MM.1S (cell line): ENCODE data around the gene TDRD1.

Experiments used
- DNase-seq: peaks from one replicate; pipeline ENCODE4 v3.0.0-alpha.2; 2015
- H2AFZ ChIP-seq: fragments of 300-600 bp; sonication (generic); 2 replicates; pipeline ENCODE4 v1.6.0; 2016; ENCODE audit warnings: antibody characterized with exemption, low read length
- H3F3A ChIP-seq: fragments of 300-600 bp; sonication (generic); 2 replicates; pipeline ENCODE4 v1.6.1; 2016; ENCODE audit warnings: mild to moderate bottlenecking, antibody characterized with exemption, low read length, moderate library complexity, mixed read lengths; ENCODE audit not compliant: insufficient read depth
- H3K27ac ChIP-seq: fragments of 300-600 bp; sonication (generic); 2 replicates; pipeline ENCODE4 v1.5.1; 2016; ENCODE audit warnings: mild to moderate bottlenecking, low read length
- H3K27me3 ChIP-seq: fragments of 300-600 bp; sonication (generic); replicated peaks from 2 replicates; pipeline ENCODE4 v1.6.0; 2016; ENCODE audit warnings: low read length; ENCODE audit not compliant: insufficient read depth
- H3K36me3 ChIP-seq: fragments of 300-600 bp; sonication (generic); replicated peaks from 2 replicates; pipeline ENCODE4 v1.6.1; 2016; ENCODE audit warnings: mild to moderate bottlenecking, low read length, mixed read lengths; ENCODE audit not compliant: insufficient read depth
- H3K4me1 ChIP-seq: fragments of 300-600 bp; sonication (generic); 2 replicates; pipeline ENCODE4 v1.6.1; 2016; ENCODE audit warnings: low read length, mixed read lengths
- H3K4me2 ChIP-seq: fragments of 300-600 bp; sonication (generic); 2 replicates; pipeline ENCODE4 v1.6.0; 2016; ENCODE audit warnings: low read depth, low read length
- H3K4me3 ChIP-seq: fragments of 300-600 bp; sonication (generic); 2 replicates; pipeline ENCODE4 v1.5.1; 2016; ENCODE audit warnings: low read length, mixed read lengths
- H3K79me2 ChIP-seq: fragments of 300-600 bp; sonication (generic); 2 replicates; pipeline ENCODE4 v1.6.1; 2016; ENCODE audit warnings: mixed run types, low read length, mixed read lengths
- H3K9ac ChIP-seq: fragments of 300-600 bp; sonication (generic); 2 replicates; pipeline ENCODE4 v1.6.1; 2016; ENCODE audit warnings: low read length, mixed read lengths
- H3K9me2 ChIP-seq: fragments of 300-600 bp; sonication (generic); replicated peaks from 2 replicates; pipeline ENCODE4 v1.6.1; 2016; ENCODE audit warnings: mild to moderate bottlenecking, low read length, mixed read lengths; ENCODE audit not compliant: insufficient read depth
- H3K9me3 ChIP-seq: fragments of 300-600 bp; sonication (generic); replicated peaks from 2 replicates; pipeline ENCODE4 v1.6.1; 2016; ENCODE audit warnings: mild to moderate bottlenecking, low read length, mixed read lengths; ENCODE audit not compliant: insufficient read depth
- H4K20me1 ChIP-seq: fragments of 300-600 bp; sonication (generic); 2 replicates; pipeline ENCODE4 v1.6.1; 2016; ENCODE audit warnings: mild to moderate bottlenecking, low read length, moderate library complexity, mixed read lengths; ENCODE audit not compliant: insufficient read depth
- EZH2 ChIP-seq: fragments of 300-600 bp; sonication (generic); optimal IDR thresholded peaks from 2 replicates; pipeline ENCODE3; 2017; ENCODE audit warnings: low read depth, mild to moderate bottlenecking, antibody characterized with exemption, low read length, mixed read lengths
- EZH2phosphoT487 ChIP-seq: fragments of 300-600 bp; sonication (generic); IDR thresholded peaks from 2 replicates; pipeline ENCODE4 v1.6.1; 2018; ENCODE audit warnings: antibody characterized with exemption, low read length
- TF ChIP-seq, protein P1 (sequence below): fragments of 300-600 bp; sonication (generic); IDR thresholded peaks from 2 replicates; pipeline ENCODE4 v1.5.1; 2016; ENCODE audit warnings: antibody characterized with exemption, low read length, mixed read lengths

TDRD1 gene, protein sequence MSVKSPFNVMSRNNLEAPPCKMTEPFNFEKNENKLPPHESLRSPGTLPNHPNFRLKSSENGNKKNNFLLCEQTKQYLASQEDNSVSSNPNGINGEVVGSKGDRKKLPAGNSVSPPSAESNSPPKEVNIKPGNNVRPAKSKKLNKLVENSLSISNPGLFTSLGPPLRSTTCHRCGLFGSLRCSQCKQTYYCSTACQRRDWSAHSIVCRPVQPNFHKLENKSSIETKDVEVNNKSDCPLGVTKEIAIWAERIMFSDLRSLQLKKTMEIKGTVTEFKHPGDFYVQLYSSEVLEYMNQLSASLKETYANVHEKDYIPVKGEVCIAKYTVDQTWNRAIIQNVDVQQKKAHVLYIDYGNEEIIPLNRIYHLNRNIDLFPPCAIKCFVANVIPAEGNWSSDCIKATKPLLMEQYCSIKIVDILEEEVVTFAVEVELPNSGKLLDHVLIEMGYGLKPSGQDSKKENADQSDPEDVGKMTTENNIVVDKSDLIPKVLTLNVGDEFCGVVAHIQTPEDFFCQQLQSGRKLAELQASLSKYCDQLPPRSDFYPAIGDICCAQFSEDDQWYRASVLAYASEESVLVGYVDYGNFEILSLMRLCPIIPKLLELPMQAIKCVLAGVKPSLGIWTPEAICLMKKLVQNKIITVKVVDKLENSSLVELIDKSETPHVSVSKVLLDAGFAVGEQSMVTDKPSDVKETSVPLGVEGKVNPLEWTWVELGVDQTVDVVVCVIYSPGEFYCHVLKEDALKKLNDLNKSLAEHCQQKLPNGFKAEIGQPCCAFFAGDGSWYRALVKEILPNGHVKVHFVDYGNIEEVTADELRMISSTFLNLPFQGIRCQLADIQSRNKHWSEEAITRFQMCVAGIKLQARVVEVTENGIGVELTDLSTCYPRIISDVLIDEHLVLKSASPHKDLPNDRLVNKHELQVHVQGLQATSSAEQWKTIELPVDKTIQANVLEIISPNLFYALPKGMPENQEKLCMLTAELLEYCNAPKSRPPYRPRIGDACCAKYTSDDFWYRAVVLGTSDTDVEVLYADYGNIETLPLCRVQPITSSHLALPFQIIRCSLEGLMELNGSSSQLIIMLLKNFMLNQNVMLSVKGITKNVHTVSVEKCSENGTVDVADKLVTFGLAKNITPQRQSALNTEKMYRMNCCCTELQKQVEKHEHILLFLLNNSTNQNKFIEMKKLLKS

DNA sequence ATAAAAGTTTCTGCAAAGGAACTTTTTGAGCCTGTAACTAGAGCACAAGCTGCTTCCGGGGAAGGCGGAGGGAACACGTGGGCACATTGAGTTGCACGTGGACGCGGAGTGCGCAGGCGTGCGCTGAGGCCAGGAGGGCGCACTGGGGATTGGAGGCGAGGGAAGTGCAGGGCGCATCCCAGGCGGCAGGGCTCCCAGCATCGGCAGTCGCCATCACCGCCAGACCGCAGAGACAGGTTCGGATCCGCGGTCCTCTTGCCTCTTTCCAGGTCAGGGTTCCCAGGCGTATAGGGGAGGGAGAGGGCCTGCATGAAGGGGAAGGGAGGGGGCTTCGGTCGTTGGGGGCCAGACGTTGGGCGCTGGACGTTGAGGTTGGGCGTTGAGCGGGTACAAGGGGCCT, at the start of gene TDRD1:
TDRD1 (plus strand) TSS at position 206 of the 400 bp plus-strand sequence. CDS start 8,479 bp downstream, outside the sequence.
- no peaks in the 10 kb centered on the region for H3K79me2 ChIP-seq
- no peaks in the 10 kb centered on the region for H3K4me1 ChIP-seq
- no peak within 1 kb of the TSS for H3K4me2 ChIP-seq
- no peaks in the 10 kb centered on the region for H3K36me3 ChIP-seq
- peaks cover 11% of the 10 kb centered on the region for H3F3A ChIP-seq
- no peak for TF ChIP-seq EZH2
- TF ChIP-seq EZH2phosphoT487, result no peak
- no peak within 1 kb of the TSS for H3K27ac ChIP-seq
- H3K9me2 ChIP-seq, result no peaks in the 10 kb centered on the region
- H3K27me3 ChIP-seq, result no peaks in the 10 kb centered on the region
- no peak within 1 kb of the TSS for H2AFZ ChIP-seq
- no peak within 1 kb of the TSS for H3K4me3 ChIP-seq
- H3K9me3 ChIP-seq, result no peaks in the 10 kb centered on the region
- H3K9ac ChIP-seq, result no peak within 1 kb of the TSS
- no peaks in the 10 kb centered on the region for H4K20me1 ChIP-seq
- no peak for DNase-seq

DNA sequence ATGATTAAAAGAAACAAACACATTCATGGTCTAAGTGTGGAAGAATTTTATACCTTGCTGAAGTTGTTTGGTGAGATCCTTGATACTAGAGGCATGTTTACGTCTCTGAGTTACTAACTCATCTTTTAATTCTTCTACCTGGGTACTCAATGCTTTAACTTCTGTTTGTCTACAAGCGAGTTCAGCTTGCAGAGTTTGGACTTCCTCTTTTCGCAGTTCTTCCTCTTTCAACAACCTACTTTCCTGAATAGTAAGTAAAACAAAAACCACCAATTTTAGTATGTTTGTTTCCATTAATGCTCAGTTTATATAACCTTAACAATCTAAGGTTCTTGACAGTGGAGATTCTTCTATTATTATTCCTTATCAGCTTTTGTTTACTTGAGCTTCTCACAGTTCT, 48.1 kb upstream of the TDRD1 start:
- no peaks in the 10 kb centered on the region for H3K9me2 ChIP-seq
- H3K27me3 ChIP-seq, result no peaks in the 10 kb centered on the region
- peaks cover 5% of the 10 kb centered on the region for H3K36me3 ChIP-seq
- H3K79me2 ChIP-seq, result no peaks in the 10 kb centered on the region
- no peak overlapping the region for H3K9ac ChIP-seq
- no peaks in the 10 kb centered on the region for H3F3A ChIP-seq
- no peak overlapping the region for H3K27ac ChIP-seq
- H3K4me2 ChIP-seq, result no peak overlapping the region
- H3K4me1 ChIP-seq, result no peaks in the 10 kb centered on the region
- no peaks in the 10 kb centered on the region for H4K20me1 ChIP-seq
- DNase-seq, result no peak
- no peak overlapping the region for H2AFZ ChIP-seq
- TF ChIP-seq, protein P1, sequence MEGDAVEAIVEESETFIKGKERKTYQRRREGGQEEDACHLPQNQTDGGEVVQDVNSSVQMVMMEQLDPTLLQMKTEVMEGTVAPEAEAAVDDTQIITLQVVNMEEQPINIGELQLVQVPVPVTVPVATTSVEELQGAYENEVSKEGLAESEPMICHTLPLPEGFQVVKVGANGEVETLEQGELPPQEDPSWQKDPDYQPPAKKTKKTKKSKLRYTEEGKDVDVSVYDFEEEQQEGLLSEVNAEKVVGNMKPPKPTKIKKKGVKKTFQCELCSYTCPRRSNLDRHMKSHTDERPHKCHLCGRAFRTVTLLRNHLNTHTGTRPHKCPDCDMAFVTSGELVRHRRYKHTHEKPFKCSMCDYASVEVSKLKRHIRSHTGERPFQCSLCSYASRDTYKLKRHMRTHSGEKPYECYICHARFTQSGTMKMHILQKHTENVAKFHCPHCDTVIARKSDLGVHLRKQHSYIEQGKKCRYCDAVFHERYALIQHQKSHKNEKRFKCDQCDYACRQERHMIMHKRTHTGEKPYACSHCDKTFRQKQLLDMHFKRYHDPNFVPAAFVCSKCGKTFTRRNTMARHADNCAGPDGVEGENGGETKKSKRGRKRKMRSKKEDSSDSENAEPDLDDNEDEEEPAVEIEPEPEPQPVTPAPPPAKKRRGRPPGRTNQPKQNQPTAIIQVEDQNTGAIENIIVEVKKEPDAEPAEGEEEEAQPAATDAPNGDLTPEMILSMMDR, result no peak
- TF ChIP-seq EZH2, result no peak
- no peak for TF ChIP-seq EZH2phosphoT487
- H3K9me3 ChIP-seq, result no peaks in the 10 kb centered on the region
- no peak overlapping the region for H3K4me3 ChIP-seq

DNA sequence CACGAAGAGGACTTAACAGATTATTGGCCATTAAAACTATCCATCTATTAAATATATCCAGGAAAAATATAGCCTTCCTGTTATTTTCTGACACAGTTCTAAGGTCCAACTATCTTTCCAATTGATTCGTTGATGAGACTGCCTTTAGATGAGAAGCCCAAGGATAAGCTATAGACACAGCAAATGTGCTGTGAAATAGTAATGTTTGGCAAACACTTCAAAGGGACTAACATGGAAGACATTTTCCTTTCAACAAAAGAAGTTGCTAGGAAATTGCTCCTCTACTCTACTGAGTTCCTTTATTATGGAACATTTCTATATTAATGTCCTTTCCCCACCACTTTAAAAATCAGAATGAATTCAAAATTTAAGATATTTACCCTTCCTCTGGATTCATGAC, 43.7 kb upstream of the TDRD1 start:
- H3K27ac ChIP-seq, result no peak overlapping the region
- no peak overlapping the region for H2AFZ ChIP-seq
- H3K9me2 ChIP-seq, result no peaks in the 10 kb centered on the region
- peaks cover 5% of the 10 kb centered on the region for H3K36me3 ChIP-seq
- no peaks in the 10 kb centered on the region for H3K27me3 ChIP-seq
- H3F3A ChIP-seq, result no peaks in the 10 kb centered on the region
- no peak overlapping the region for H3K4me3 ChIP-seq
- no peaks in the 10 kb centered on the region for H4K20me1 ChIP-seq
- no peak for DNase-seq
- TF ChIP-seq EZH2phosphoT487 (no peak), EZH2 (no peak)
- TF ChIP-seq, protein P1, result no peak
- H3K9ac ChIP-seq, result no peak overlapping the region
- H3K79me2 ChIP-seq, result no peaks in the 10 kb centered on the region
- H3K9me3 ChIP-seq, result no peaks in the 10 kb centered on the region
- no peaks in the 10 kb centered on the region for H3K4me1 ChIP-seq
- no peak overlapping the region for H3K4me2 ChIP-seq
